ENCODE measurements around the gene KRTAP4-11. TPM values are rescaled to one million over a fixed set of nuclear protein-coding genes. Genes with fewer than 3 reads are reported as not detected.
"Not testable (repeated sequence)": the region's sequence is repeated elsewhere in the genome, so short reads cannot be mapped to it uniquely, and the experiment has no call there.

Gene KRTAP4-11
- total RNA-seq, 1 experiment from 2014 or later = not detected

- H3K36me3 ChIP-seq (ENCODE audit: insufficient read depth, low read length, poor library complexity, severe bottlenecking) = no peaks in the 10 kb centered on the region
- DNase-seq (ENCODE audit: low spot score) = no peak
- ChIA-PET CTCF (no interaction called here), POLR2A (ENCODE audit: low non-redundant PET) (no interaction called here)
- TF ChIP-seq EZH2 (IDR thresholded peaks at IDR 0.05; ENCODE audit: borderline replicate concordance, low read depth, low read length, poor library complexity, severe bottlenecking) = no peak
- no peak for TF ChIP-seq CTCF (conservative IDR thresholded peaks at IDR 0.05; ENCODE audit: low read depth, low read length)
- H3K4me1 ChIP-seq (ENCODE audit: insufficient read depth, low read length, poor library complexity, severe bottlenecking) = no peaks in the 10 kb centered on the region
- no peak overlapping the region for H3K27ac ChIP-seq (ENCODE audit: low read depth, low read length, poor library complexity, severe bottlenecking)
- no peaks in the 10 kb centered on the region for H3K27me3 ChIP-seq (replicated peaks; ENCODE audit: insufficient read depth, low read depth, low read length, poor library complexity)
- no peak overlapping the region for H3K4me3 ChIP-seq (ENCODE audit: low read depth, low read length, poor library complexity, severe bottlenecking)
- intact Hi-C loops (cut with micrococcal nuclease; ENCODE audit: unreplicated experiment) = no loop called here
- no TSS peak for BruUV-seq (replicated peaks)
- H3K9me3 ChIP-seq (ENCODE audit: low read depth, low read length, poor library complexity, severe bottlenecking) = no peaks in the 10 kb centered on the region
These were observed 14.3 kb downstream of the KRTAP4-11 start for GRCh38 chr17:41103896-41104295.

- Histone ChIP-seq H3K27ac (ENCODE audit: low read depth, low read length, poor library complexity, severe bottlenecking) (no peak within 1 kb of the TSS), H3K9me3 (ENCODE audit: low read depth, low read length, poor library complexity, severe bottlenecking) (no peaks in the 10 kb centered on the region), H3K27me3 (replicated peaks; ENCODE audit: insufficient read depth, low read depth, low read length, poor library complexity) (no peaks in the 10 kb centered on the region), H3K4me3 (ENCODE audit: low read depth, low read length, poor library complexity, severe bottlenecking) (no peak within 1 kb of the TSS), H3K36me3 (ENCODE audit: insufficient read depth, low read length, poor library complexity, severe bottlenecking) (no peaks in the 10 kb centered on the region), H3K4me1 (ENCODE audit: insufficient read depth, low read length, poor library complexity, severe bottlenecking) (no peaks in the 10 kb centered on the region)
- TF ChIP-seq EZH2 (IDR thresholded peaks at IDR 0.05; ENCODE audit: borderline replicate concordance, low read depth, low read length, poor library complexity, severe bottlenecking) = no peak
- TF ChIP-seq CTCF (conservative IDR thresholded peaks at IDR 0.05; ENCODE audit: low read depth, low read length) = no peak
- intact Hi-C loops (cut with micrococcal nuclease; ENCODE audit: unreplicated experiment) = no loop called here
- POLR2A ChIA-PET (ENCODE audit: low non-redundant PET) = no interaction called here
- DNase-seq (ENCODE audit: low spot score) = no peak
- BruUV-seq (replicated peaks) = no TSS peak
- CTCF ChIA-PET = no interaction called here
These were observed 16.4 kb downstream of the KRTAP4-11 start, which contains the start of gene KRTAP4-16 for GRCh38 chr17:41101586-41102259. Gene KRTAP4-16, minus strand, starts transcription at chr17:41102209. Its CDS starts 0 bp downstream, at chr17:41102209.

GRCh38 chr17:41099682-41100480, 18.3 kb downstream of the KRTAP4-11 start:
- BruUV-seq (replicated peaks); H3K4me1 ChIP-seq (ENCODE audit: insufficient read depth, low read length, poor library complexity, severe bottlenecking); H3K27me3 ChIP-seq (replicated peaks; ENCODE audit: insufficient read depth, low read depth, low read length, poor library complexity); DNase-seq (ENCODE audit: low spot score); H3K36me3 ChIP-seq (ENCODE audit: insufficient read depth, low read length, poor library complexity, severe bottlenecking); POLR2A ChIA-PET (ENCODE audit: low non-redundant PET); intact Hi-C loops (cut with micrococcal nuclease; ENCODE audit: unreplicated experiment); H3K9me3 ChIP-seq (ENCODE audit: low read depth, low read length, poor library complexity, severe bottlenecking); CTCF ChIA-PET; H3K27ac ChIP-seq (ENCODE audit: low read depth, low read length, poor library complexity, severe bottlenecking); H3K4me3 ChIP-seq (ENCODE audit: low read depth, low read length, poor library complexity, severe bottlenecking): not testable (repeated sequence)
